IPS-11a (cell line): Measurements from ENCODE around the gene GPX4.

ENCODE experiments used
- H3K4me3 ChIP-seq: one replicate; pipeline ENCODE4 v1.5.1; 2013; ENCODE audit warnings: low read depth, low read length, control low read depth

GPX4 gene

GRCh38 chr19:1068009-1069001 is 35.5 kb upstream of the GPX4 start:
- H3K4me3 ChIP-seq, result no peak overlapping the region

GRCh38 chr19:1069009-1069779 is 34.6 kb upstream of the GPX4 start:
- H3K4me3 ChIP-seq, result no peak overlapping the region

- H3K4me3 ChIP-seq, result peak overlapping the region; percentile 43
These were observed 33.2 kb upstream of the GPX4 start for GRCh38 chr19:1070576-1070930.

- peak overlapping the region; percentile 43 for H3K4me3 ChIP-seq
These were observed 32.6 kb upstream of the GPX4 start for GRCh38 chr19:1070931-1071791.

GRCh38 chr19:1072371-1073015 is 31.3 kb upstream of the GPX4 start:
- no peak overlapping the region for H3K4me3 ChIP-seq

- H3K4me3 ChIP-seq, result no peak overlapping the region
These were observed 30.5 kb upstream of the GPX4 start for GRCh38 chr19:1073063-1073955.

GRCh38 chr19:1073956-1074517 is 29.8 kb upstream of the GPX4 start:
- H3K4me3 ChIP-seq, result no peak overlapping the region

- H3K4me3 ChIP-seq, result no peak overlapping the region
These were observed 29.1 kb upstream of the GPX4 start for GRCh38 chr19:1074544-1075283.

- H3K4me3 ChIP-seq, result no peak overlapping the region
These were observed 27.8 kb upstream of the GPX4 start for GRCh38 chr19:1076046-1076386.

GRCh38 chr19:1076951-1077350 is 26.8 kb upstream of the GPX4 start:
- no peak overlapping the region for H3K4me3 ChIP-seq

GRCh38 chr19:1079566-1080111 is 24.2 kb upstream of the GPX4 start:
- H3K4me3 ChIP-seq, result no peak overlapping the region

- no peak overlapping the region for H3K4me3 ChIP-seq
These were observed 23.2 kb upstream of the GPX4 start for GRCh38 chr19:1080360-1081161.

GRCh38 chr19:1081301-1082164 is 22.3 kb upstream of the GPX4 start:
- no peak overlapping the region for H3K4me3 ChIP-seq

GRCh38 chr19:1082165-1082927 is 21.4 kb upstream of the GPX4 start:
- H3K4me3 ChIP-seq, result peak overlapping the region; percentile 8

- H3K4me3 ChIP-seq, result no peak overlapping the region
These were observed 20.6 kb upstream of the GPX4 start for GRCh38 chr19:1082928-1083816.
